Stimulated activated effector memory CD8-positive, alpha-beta T cell treated with anti-CD3 and anti-CD28 coated beads, Interleukin-12 subunit alpha, Interleukin-12 subunit beta, amount 100 ng/mL, for 72 hours (primary cell): ENCODE measurements around the gene MAP3K21.

ENCODE experiments used
- ATAC-seq: fragments of 150-1000 bp; cut with Tn5 transposase; 2 replicates; pipeline ENCODE4 v1.10.0; 2021
- DNase-seq, 2 donors: peaks; one replicate each; pipeline ENCODE4 v3.0.0; 2021 to 2022; ENCODE audit warnings: low spot score in 2 of 2
- H3K27ac Mint-ChIP-seq: one replicate; pipeline ENCODE4 v1.8.0; 2022; ENCODE audit warnings: mild to moderate bottlenecking, mixed read lengths
- H3K36me3 Mint-ChIP-seq: one replicate; pipeline ENCODE4 v1.8.0; 2022; ENCODE audit warnings: mild to moderate bottlenecking, mixed read lengths
- H3K4me1 Mint-ChIP-seq: one replicate; pipeline ENCODE4 v1.8.0; 2022; ENCODE audit warnings: mixed read lengths
- H3K4me3 Mint-ChIP-seq: one replicate; pipeline ENCODE4 v1.8.0; 2022; ENCODE audit warnings: mild to moderate bottlenecking, mixed read lengths
- H3K9me3 Mint-ChIP-seq: one replicate; pipeline ENCODE4 v1.8.0; 2022; ENCODE audit warnings: mixed read lengths

The MAP3K21 gene

DNA sequence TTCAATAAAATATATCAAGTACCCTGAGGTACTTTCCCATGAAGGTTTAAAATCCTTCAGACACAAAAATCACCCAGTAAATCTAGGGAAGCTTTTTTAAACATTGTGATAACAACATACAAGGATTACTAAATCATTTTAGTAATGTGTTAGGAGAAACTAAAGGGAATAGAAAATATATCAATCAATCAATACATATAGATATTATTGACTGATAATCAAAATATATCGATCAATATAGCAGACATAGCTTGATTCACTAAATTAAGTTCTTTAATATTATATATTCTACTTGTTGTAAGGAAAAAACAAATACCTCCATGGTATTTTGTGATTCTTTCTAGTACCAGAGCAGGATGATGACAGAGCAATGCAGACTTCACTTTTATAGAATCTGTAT, 35.2 kb downstream of the MAP3K21 start:
- Mint-ChIP-seq H3K4me3 (no peak overlapping the region), H3K4me1 (peaks cover 5% of the 10 kb centered on the region), H3K9me3 (no peaks in the 10 kb centered on the region), H3K27ac (no peak overlapping the region), H3K36me3 (no peaks in the 10 kb centered on the region)
- DNase-seq (no peak), ATAC-seq (no peak)

DNA sequence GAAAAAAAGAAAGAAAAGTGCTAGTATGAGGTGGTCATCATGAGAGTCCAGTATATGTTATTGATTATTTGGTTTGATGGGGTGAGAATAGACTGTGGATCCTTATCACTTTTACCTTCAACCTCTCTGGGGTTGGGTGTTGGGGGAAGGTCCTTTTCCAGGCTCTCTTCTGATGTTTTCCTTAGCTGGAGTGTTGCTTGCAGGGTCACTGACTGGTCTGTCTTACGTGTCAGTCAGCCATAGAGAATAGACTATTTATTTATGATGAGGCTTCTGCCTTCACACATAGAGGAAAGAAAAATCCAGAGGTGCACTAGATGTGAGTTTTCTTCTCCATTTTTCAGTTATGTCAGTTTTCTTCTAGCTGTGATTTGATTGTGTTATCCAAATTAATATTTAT, 36.5 kb downstream of the MAP3K21 start:
- H3K4me3 Mint-ChIP-seq = no peak overlapping the region

DNA sequence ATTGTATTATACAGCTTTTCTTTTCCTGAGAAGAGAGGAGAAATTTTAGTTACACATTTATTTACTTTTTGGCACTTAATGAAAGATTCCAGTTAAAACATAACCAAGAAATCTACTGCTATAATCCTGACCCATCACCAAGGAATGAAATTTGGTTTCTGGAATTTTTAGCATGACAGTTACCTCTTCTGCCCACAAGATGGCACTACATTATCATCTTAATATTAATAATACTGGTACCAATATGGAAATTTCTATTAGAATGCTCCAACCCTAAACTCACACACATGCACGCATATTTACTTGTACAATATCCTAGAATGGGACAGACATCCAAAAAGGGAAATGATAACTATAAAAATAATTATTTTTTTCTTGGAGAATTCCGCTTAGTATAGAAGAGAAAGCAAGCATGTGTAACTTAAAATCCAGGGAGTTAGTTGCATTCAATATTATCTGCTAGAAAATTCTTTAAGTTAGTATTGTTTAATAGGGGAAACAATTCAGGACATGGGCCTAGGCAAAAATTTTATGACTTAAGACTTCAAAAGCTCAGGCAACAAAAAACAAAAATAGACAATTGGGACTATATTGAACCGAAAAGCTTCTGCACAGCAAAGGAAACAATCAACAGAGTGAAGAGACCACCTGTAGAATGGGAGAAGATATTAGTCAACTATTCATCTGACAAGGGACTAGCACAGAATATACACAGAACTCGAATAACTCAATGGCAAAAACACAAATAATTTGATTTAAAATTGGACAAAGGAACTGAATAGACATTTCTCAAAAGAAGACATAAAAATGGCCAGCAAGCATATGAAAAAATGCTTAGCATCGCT, 37.4 kb downstream of the MAP3K21 start:
- DNase-seq = no peak
- no peaks in the 10 kb centered on the region for H3K4me1 Mint-ChIP-seq
- no peak overlapping the region for H3K4me3 Mint-ChIP-seq
- no peaks in the 10 kb centered on the region for H3K9me3 Mint-ChIP-seq
- H3K27ac Mint-ChIP-seq = no peak overlapping the region
- H3K36me3 Mint-ChIP-seq = no peaks in the 10 kb centered on the region
- no peak for ATAC-seq

More for the DNA sequence above, 36.5 kb downstream of the MAP3K21 start:
- no peak for ATAC-seq
- no peak overlapping the region for H3K27ac Mint-ChIP-seq
- H3K36me3 Mint-ChIP-seq = no peaks in the 10 kb centered on the region
- H3K9me3 Mint-ChIP-seq = no peaks in the 10 kb centered on the region
- H3K4me1 Mint-ChIP-seq = no peaks in the 10 kb centered on the region
- DNase-seq = no peak

DNA sequence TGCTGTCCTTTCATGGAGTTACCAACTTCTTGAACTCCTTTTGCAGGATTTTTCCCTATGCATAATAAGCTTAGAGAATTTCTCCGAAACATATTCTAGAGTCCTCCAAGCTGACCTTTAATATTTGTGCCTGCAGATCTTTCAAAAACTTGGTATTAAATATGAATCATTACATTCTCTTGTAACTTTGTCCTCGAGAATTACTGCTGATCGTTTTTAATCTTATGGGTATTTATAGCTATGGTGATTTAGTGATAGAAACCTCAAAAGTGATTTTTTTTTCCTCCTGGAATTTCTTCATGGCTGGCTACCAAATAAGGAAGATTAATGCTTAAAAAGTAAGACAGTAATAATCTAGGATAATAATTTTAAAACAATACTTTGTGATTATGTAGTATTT, 39.1 kb downstream of the MAP3K21 start:
- ATAC-seq (no peak), DNase-seq (no peak)
- Mint-ChIP-seq H3K36me3 (no peaks in the 10 kb centered on the region), H3K4me3 (no peak overlapping the region), H3K4me1 (no peaks in the 10 kb centered on the region), H3K9me3 (no peaks in the 10 kb centered on the region), H3K27ac (no peak overlapping the region)

DNA sequence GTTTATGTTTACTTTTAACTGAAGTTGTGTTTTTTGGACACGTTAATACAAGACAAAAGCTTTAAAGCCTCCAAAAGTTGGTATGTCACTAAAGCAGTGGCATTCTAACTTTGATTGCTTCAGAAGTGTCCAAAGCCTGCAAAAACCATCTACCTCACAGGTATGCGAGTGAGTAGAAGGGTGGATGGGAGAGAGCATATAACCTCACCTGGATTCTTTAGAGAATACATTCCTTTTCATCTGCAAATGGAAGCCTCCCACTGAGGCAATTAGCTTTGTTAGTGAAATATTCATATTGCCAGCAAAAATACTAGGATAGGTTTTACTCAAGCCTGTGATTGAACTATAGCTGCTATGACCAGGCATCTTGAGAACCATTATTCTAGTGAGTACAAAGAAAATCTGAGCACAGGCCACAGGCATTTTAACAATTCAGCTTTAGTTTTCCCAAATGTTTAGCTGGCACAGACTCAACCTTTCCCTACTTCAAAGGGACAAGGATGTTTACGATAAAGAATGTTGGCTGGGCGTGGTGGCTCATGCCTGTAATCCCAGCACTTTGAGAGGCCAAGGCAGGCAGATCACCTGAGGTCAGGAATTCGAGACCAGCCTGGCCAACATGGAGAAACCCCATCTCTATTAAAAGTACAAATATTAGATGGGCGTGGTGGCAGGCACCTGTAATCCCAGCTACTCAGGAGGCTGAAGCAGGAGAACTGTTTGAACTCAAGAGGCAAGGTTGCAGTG, 39.7 kb downstream of the MAP3K21 start:
- ATAC-seq (no peak), DNase-seq (no peak)
- Mint-ChIP-seq H3K4me1 (peaks cover 4% of the 10 kb centered on the region), H3K4me3 (no peak overlapping the region), H3K9me3 (no peaks in the 10 kb centered on the region), H3K36me3 (no peaks in the 10 kb centered on the region), H3K27ac (no peak overlapping the region)

DNA sequence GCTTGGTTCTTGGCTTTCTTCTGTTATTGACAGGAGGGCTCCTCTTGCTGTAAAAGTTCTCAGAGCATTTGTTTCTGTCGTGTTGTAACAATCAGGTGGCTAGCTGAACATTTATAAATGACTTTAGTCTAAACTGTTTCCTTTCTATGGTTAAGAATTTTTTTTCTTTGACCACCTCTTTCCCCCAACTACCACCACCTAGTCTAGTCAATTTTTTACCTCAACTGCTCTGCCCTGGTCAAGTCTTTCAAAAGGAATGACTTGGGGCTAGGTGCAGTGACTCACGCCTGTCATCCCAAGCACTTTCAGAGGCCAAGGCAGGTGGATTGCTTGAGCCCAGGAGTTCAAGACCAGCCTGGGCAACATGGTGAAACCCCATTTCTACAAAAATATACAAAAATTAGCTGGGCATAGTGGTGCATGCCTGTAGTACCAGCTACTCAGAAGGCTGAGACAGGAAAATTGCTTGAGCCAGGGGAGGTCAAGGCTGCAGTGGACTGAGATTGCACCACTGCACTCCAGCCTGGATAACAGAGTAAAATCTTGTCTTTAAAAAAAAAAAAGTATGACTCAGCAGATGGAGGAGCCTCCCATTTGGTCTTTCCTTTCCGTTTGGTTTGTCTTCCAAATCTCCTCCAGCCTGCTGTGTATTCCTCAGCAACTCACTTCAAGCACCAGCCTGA, 40.7 kb downstream of the MAP3K21 start:
- Mint-ChIP-seq H3K27ac (peak overlapping the region; percentile 7), H3K4me3 (no peak overlapping the region), H3K4me1 (peaks cover 11% of the 10 kb centered on the region), H3K9me3 (no peaks in the 10 kb centered on the region), H3K36me3 (peaks cover 6% of the 10 kb centered on the region)
- DNase-seq = no peak
- ATAC-seq = no peak

DNA sequence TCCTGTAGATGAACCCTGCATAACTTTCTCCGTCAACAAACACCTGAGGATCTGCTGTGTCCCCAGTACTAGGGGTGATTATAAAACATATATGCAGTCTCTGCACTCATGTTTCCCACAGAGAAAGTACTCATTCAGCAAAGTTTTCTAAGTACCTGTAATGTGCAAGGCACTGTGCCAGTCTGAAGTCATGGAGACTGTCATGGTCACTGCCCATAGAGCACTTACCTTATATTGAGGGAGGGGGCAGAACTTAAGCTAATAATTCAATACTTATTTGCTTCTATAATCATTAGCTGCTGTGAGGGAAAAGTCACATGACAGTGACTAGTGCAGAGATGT, 41.2 kb downstream of the MAP3K21 start:
- ATAC-seq (no peak), DNase-seq (no peak)
- H3K27ac Mint-ChIP-seq = no peak overlapping the region
- H3K4me3 Mint-ChIP-seq = no peak overlapping the region
- peaks cover 11% of the 10 kb centered on the region for H3K4me1 Mint-ChIP-seq
- no peaks in the 10 kb centered on the region for H3K9me3 Mint-ChIP-seq
- H3K36me3 Mint-ChIP-seq = peaks cover 6% of the 10 kb centered on the region

DNA sequence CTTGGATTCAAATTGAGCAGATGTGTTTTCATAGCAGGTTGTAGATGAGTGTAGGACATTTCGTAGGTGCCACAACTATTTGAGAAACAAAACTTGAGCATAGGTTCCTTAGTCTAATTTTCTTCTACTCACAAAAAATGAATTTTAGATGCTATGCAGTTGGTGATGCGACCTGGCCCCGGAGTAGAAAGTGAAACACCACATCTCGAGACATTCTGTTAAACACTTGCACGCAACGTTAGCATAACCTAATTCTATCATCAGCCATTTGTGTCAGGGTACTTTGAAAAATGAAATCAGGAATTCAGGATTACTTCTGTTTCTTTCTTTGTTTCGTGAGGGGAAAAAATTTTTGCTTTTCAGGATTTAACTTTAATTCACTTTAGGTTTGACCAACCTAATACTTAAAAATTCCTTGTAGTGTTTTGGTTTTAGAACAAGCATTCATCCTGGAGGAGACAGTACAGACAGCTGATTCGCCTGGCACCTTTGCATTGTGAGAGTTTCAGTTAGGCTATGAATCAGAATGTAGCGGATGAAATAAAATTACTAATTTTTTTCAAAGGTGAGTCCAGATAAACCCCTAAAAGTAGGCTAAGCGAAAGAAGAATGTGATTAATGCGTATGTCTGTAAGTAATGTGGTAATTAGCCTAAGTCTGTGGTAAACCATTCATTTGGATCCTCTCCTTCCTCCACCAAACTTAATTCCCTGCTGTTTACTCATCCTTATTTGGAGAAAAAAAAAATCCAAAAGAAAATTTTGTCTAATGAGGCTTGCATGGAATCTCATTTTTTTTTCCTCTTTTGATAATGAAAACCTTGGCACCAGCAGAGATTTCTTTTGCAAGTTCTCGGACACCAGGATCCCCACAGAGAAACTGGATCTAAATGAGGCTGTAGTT, 44.9 kb downstream of the MAP3K21 start:
- H3K27ac Mint-ChIP-seq = no peak overlapping the region
- H3K4me1 Mint-ChIP-seq = peaks cover 11% of the 10 kb centered on the region
- ATAC-seq = peak; percentile 78
- no peaks in the 10 kb centered on the region for H3K9me3 Mint-ChIP-seq
- peaks cover 6% of the 10 kb centered on the region for H3K36me3 Mint-ChIP-seq
- DNase-seq = no peak
- H3K4me3 Mint-ChIP-seq = no peak overlapping the region

DNA sequence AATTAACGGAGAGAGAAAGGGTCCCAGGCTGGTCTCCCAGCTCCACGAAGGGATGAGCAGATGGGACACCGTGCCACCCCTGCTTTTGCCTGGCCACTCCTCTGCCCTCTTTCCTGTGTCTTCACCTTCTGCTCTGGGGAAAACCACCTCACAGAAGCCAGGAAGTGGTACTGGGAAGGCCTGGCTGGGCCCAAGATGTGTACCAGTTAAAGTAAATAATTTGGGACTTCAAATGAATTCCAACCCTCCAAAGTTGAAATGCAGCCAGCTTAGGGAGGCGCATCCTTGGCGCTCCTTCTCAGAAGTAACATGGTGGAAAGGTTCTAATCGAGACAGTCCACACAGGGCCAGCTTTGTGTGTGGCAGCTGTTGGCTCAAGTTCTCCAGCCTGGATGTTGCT, 45.7 kb downstream of the MAP3K21 start:
- Mint-ChIP-seq H3K27ac (no peak overlapping the region), H3K36me3 (peaks cover 6% of the 10 kb centered on the region), H3K9me3 (no peaks in the 10 kb centered on the region), H3K4me3 (no peak overlapping the region), H3K4me1 (peaks cover 11% of the 10 kb centered on the region)
- ATAC-seq = no peak
- no peak for DNase-seq

DNA sequence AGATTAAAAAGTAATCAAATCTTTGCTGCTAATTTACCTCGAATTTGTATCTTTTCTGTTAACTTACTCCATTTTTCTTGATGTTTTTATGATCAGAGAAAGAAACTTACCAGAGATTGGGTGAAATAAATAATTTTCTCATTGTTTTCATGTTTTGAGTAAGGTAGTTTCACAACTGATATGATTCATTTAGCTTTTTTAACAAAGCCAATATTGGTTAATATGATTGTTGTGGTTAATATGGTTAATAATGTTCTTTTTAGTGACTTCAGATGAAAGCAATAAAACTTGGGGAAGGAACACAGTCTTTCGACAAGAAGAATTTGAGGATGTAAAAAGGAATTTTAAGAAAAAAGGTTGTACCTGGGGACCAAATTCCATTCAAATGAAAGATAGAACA, 48.1 kb downstream of the MAP3K21 start:
- ATAC-seq (no peak), DNase-seq (no peak)
- Mint-ChIP-seq H3K4me3 (no peak overlapping the region), H3K36me3 (peaks cover 6% of the 10 kb centered on the region), H3K9me3 (no peaks in the 10 kb centered on the region), H3K27ac (no peak overlapping the region), H3K4me1 (peaks cover 11% of the 10 kb centered on the region)

DNA sequence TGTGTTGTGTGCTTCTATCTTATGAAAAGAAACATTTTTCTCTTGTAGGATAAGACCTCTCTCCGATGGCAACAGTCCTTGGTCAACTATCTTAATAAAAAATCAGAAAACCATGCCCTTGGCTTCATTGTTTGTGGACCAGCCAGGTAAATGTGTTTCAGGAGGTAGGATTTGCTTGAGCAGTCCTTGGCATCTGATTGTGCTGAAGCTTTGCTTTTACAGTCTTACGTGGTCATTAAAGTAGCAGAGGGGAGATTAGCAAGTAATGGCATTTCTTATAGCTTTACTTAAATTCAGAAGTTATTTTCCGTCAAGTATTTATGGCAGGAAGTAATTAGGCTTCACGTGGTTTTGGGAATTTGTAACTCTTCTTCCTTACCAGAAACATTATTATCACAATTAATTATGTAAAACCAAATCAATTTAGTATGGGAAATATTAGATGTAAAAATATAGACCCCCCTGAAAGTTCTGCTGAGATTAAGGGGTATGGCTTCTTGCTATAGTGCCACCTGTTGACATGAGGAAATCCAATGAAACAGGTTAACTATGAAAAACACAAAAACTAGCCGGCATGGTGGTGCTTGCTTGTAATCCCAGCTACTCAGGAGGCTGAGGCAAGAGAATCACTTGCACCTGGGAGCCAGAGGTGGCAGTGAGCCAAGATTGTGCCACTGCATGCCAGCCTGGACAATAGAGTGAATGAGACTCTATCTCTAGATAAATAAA, 49.0 kb downstream of the MAP3K21 start:
- ATAC-seq (no peak), DNase-seq (no peak)
- H3K27ac Mint-ChIP-seq = no peak overlapping the region
- H3K36me3 Mint-ChIP-seq = peaks cover 6% of the 10 kb centered on the region
- no peak overlapping the region for H3K4me3 Mint-ChIP-seq
- peaks cover 11% of the 10 kb centered on the region for H3K4me1 Mint-ChIP-seq
- H3K9me3 Mint-ChIP-seq = no peaks in the 10 kb centered on the region

DNA sequence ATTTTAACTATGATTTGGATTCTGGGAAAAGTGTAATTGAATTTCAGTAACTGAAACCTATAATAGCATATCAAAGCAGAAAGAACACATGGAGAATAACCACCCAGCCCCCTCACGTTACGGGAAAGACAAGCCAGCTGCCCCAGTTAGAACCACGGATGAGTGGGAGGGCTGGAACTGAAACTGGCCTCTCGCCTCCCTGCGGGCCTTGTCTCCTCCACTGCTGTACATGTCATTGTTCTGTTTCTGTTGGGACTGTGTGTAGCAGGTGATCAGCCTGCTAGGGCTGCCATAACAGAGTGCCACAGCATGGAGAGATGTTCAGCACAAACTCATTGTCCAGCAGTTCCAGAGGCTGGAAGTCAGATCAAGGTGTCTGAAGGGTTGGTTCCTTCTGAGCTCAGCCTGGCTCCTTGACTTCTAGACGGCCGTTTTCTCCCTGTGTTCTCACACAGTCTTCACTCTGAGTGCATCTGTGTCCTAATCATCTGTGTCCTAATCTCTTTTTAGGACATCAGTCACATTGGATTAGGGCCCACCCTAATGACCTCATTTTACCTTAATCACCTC, 52.4 kb downstream of the MAP3K21 start:
- DNase-seq = no peak
- no peak overlapping the region for H3K27ac Mint-ChIP-seq

DNA sequence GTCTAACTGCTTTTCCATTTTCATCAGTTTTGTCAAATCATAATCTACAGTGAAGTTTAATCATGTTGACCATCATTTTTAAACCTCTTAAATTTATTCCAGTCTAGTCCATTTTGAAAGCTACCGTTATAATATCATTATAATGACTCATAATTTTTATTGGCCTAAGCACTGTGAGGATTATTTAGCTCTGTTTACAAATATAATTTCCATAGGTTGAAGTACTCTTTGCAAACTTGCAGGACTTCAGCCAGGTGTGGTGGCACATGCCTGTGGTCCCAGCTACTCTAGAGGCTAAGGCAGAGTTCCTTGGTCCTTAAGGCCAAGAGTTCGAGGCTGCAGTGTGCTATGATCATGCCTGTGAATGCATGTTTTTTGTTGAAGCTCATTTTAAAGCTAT, 54.3 kb downstream of the MAP3K21 start:
- no peaks in the 10 kb centered on the region for H3K9me3 Mint-ChIP-seq
- H3K4me1 Mint-ChIP-seq = no peaks in the 10 kb centered on the region
- DNase-seq (no peak), ATAC-seq (no peak)
- H3K4me3 Mint-ChIP-seq = no peak overlapping the region
- no peak overlapping the region for H3K27ac Mint-ChIP-seq
- H3K36me3 Mint-ChIP-seq = no peaks in the 10 kb centered on the region

More for the DNA sequence above, 52.4 kb downstream of the MAP3K21 start:
- no peak overlapping the region for H3K4me3 Mint-ChIP-seq
- no peaks in the 10 kb centered on the region for H3K36me3 Mint-ChIP-seq
- peak; percentile 69 for ATAC-seq
- H3K9me3 Mint-ChIP-seq = no peaks in the 10 kb centered on the region
- no peaks in the 10 kb centered on the region for H3K4me1 Mint-ChIP-seq

DNA sequence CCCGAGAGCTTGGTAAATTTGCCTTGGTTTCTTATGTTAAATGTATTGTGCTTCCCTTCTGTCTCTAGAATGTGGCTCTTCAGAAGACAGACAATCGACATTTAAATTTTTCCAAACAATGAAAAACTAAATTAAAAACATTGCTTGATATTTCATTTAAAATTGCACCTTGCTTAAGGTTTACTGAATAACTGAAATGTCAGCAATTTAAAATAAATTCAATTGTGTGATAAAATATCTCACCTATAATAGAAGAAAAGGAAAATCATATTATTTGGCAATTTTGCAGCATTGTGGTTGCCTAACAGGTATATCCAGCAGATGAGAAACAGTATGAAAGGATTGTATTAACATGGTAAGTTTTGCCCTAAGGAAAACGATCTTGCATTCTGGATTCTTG, 56.5 kb downstream of the MAP3K21 start:
- ATAC-seq (no peak), DNase-seq (no peak)
- Mint-ChIP-seq H3K9me3 (no peaks in the 10 kb centered on the region), H3K36me3 (no peaks in the 10 kb centered on the region), H3K4me1 (no peaks in the 10 kb centered on the region), H3K27ac (no peak overlapping the region), H3K4me3 (no peak overlapping the region)
